AG09319 (cell line): ENCODE results near the gene MARCKSL1.

Experiments
- DNase-seq: peaks from one replicate; pipeline ENCODE4 v3.0.0-alpha.2; 2010; ENCODE audit warnings: low read depth; ENCODE audit errors: extremely low read depth
- TF ChIP-seq, protein P1 (sequence below): IDR thresholded peaks from 2 replicates; pipeline ENCODE4 v1.5.1; 2011; ENCODE audit warnings: low read depth, mild to moderate bottlenecking, inconsistent platforms, low read length, moderate library complexity

MARCKSL1 gene

DNA sequence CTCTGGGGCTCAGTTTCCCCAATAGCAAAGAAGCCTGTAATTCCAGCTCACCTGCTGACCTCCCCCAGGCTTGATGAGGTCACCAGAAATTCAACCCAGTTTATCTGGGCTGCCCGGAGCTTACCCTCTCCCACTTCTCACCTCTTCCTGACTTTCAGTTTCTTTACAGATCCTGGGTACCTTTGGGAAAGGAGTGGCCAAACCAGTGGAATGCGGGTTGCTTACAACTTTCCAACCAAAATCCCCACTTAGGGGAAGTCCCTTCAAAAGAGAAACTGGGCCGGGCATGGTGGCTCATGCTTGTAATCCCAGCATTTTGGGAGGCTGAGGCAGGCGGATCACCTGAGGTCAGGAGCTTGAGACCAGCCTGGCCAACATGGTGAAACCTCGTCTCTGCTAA lies 5.9 kb upstream of the MARCKSL1 start:
- no peak for DNase-seq
- TF ChIP-seq, protein P1, sequence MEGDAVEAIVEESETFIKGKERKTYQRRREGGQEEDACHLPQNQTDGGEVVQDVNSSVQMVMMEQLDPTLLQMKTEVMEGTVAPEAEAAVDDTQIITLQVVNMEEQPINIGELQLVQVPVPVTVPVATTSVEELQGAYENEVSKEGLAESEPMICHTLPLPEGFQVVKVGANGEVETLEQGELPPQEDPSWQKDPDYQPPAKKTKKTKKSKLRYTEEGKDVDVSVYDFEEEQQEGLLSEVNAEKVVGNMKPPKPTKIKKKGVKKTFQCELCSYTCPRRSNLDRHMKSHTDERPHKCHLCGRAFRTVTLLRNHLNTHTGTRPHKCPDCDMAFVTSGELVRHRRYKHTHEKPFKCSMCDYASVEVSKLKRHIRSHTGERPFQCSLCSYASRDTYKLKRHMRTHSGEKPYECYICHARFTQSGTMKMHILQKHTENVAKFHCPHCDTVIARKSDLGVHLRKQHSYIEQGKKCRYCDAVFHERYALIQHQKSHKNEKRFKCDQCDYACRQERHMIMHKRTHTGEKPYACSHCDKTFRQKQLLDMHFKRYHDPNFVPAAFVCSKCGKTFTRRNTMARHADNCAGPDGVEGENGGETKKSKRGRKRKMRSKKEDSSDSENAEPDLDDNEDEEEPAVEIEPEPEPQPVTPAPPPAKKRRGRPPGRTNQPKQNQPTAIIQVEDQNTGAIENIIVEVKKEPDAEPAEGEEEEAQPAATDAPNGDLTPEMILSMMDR, result no peak

DNA sequence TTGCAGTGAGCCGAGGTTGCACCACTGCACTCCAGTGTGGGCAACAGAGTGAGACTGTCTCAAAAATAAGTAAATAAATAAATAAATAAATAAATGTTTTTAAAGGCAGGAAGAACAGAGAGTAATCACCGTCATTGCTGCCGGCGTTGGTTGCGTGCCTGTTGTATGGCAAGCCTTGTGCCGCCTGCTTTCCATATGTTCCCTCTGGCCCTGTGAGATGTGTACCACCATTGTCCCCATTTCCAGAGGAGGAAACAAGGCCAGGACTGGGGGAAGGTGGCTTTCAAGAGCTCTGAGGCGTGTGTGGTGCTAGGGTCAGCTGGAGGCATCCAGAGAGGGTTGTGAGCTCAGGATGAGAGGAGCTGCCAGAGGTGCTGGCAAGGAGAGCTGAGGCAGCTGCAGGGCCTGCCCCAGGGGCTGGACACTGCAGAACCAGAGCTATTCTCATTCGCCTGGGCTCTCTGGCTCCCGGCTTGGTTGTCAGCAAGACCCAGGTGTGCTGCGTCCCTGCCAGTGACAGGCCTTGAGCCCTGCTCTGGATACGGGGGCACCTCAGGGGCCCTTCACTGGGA lies 5.2 kb upstream of the MARCKSL1 start:
- no peak for DNase-seq

DNA sequence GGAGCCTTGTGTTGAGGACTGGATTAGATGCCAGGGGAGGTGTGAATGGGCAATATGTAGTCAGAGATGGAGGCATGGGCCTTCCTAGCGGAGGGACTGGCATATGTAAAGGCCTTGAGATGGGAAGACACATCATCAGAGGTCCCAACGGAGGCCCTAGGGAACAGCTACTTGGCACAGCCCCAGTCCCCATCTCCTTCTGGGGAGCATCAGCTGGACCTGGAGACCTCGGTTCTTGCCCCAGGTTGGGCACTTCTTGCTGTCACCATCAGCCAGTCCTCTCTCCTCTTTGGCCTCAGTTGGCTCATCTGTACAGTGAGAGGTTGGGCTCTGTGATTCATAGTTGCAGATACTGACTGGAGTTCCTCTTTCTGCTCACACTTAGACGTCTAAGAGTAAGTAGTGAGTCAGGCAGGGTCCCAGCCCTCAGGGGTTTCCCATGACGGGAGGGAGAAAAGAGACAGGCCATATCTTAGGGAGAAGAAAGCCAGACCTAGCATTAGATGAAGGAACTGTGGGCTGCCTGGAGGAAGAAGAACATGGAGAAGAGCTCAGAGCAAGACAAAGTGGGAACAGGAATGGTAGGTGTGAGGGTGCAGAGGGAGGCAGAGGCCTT lies 3.4 kb upstream of the MARCKSL1 start:
- TF ChIP-seq, protein P1, result no peak
- no peak for DNase-seq

More for the DNA sequence above, 5.2 kb upstream of the MARCKSL1 start:
- TF ChIP-seq, protein P1, result no peak

DNA sequence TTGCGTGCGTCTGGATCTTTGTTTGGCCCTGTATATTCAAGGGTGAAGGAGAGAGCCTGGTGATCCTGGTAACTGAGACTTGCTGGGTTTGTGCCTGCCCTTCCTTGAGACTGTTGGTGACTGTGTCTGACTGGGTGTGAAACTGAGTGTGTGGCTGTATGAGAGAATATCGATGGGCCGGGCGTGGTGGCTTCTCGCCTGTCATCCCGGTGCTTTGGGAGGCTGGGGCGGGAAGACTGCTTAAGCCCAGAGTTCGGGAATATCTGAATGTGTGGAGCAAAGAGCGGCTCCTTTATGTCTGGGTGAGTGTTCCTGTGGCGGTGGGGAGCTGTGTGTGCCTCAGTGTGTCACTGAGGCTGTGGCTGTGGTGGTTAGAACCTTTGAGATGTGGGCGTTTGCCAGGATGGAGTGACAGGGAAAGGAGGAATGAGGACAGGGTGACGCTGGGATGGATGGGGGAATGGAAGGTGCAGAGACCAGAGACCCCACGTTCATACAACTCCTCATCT lies 2.7 kb upstream of the MARCKSL1 start:
- DNase-seq, result no peak
- TF ChIP-seq, protein P1, result no peak

DNA sequence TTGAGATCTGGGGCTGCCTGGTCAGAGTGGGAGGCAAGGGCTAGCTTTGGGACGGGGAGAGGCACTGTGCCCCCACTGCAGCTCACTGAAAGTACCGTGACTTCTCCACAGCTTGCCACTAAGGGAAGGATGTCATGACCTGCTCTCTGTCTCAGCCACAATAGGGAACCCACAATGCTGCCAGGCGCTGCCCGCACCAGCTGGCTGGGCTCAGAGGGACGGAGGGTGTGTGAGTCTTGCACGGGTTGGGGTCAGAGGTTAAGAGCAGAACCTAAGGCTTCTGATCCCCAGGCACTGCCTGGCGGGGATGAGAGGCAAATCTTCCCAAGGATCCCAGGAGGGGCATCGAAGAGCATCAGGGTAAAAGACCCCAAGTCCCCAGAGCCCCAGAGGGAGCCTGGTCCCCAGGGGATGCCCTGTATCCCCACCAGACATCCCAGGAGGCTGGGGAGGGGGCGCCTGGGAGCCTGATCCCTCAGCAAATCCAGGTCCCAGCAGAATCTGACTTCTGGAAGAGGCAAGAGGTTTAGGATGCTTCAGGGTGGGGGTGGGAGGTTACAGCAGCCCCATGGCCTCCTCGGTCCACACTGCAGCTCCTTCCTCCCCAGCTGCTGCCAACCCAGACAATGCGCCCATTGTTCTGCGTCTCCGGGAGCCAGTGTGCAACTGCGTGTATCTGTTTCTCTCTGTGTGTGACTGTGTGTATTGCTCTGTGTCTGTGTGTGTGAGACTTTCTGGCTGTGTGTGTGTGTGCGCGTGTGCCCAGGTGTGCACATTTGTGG lies 2.0 kb upstream of the MARCKSL1 start:
- TF ChIP-seq, protein P1, result no peak
- DNase-seq, result no peak

DNA sequence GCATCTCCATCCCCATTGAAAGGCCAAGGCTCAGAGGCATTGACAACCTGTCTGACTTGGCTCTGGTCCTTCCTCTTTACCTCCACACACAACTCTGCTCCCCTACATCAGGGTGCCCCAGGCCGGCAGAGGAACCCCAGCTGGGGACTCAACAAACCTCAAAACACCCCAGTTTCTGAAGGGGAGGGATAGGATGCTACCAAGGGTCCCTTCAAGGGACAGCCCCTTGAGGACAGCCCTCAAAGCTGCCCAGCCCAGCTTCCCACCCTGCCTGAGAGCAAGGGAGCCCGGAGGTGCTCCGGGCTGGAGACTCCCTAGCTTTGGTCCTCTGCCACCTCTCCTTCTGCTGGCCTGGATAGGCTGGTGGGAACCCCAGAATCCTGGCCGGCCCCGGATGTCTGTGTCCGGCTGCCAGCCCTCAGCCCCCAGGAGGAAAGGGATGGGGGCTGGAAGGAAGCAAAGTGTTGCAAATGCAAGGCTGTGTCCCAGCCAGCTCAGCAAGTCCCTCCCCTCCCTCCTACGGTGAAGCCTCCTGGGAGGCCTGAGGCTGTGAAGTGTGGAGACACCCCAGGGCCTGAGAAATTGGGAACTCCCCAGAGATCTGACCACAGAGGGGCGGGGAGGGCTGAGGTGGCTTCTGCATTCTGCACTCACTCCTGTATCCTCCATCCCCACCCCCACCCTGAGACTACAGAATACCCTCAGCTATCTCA lies 1.1 kb upstream of the MARCKSL1 start:
- no peak for DNase-seq
- TF ChIP-seq, protein P1, result no peak
